Stimulated activated CD8-positive, alpha-beta memory T cell treated with anti-CD3 and anti-CD28 coated beads, Interleukin-7, amount 100 ng/mL, for 24 hours (primary cell): ENCODE measurements around the gene MKX.

Experiments used
- DNase-seq: peaks from one replicate; pipeline ENCODE4 v3.0.0-alpha.2; 2020; ENCODE audit warnings: low read depth

MKX gene

DNA sequence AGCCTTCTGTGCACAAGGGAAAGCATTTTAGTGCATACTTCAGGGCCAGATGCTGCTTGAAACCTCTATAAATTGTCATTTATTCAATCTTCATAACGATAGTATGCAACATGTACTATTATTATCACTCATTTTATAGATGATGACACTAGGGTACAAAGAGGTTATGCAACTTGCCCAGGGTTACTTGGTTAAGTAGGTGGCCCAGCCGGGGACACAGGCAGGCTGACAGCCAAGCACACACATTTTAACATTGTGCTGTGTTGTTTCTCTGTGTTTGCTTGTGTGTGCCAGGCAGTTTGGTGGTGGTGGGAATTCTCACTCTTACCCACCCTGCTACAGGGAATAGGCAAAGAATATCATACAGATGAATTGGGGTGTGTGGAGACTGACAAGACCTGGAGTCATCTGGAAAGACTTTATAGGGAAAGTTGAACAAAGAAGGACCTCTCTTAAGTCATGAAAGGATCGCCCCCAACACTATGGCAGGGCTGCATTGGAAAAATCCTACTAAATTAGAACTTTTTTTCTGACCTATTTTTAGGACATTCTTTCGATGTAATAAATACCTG is 98.9 kb downstream of the MKX start:
- no peak for DNase-seq

DNA sequence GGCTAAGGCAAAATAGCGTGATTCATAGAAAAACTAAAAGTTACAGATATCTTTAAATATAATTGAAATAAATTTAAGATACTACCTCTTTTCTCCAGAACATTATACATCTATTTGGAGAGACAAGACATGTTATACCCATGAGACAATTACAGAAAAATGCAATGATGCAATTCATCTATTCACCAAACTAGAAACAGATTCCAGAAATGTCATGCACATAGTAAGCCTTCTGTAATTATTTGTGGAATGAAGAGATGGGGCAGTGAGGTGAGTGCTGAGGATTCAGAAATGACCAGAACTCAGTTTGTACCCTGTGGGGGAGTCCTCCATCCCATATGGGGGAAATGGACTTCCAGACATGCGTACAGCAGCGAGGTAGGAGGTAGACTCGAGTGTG is 99.4 kb downstream of the MKX start:
- DNase-seq, result no peak

DNA sequence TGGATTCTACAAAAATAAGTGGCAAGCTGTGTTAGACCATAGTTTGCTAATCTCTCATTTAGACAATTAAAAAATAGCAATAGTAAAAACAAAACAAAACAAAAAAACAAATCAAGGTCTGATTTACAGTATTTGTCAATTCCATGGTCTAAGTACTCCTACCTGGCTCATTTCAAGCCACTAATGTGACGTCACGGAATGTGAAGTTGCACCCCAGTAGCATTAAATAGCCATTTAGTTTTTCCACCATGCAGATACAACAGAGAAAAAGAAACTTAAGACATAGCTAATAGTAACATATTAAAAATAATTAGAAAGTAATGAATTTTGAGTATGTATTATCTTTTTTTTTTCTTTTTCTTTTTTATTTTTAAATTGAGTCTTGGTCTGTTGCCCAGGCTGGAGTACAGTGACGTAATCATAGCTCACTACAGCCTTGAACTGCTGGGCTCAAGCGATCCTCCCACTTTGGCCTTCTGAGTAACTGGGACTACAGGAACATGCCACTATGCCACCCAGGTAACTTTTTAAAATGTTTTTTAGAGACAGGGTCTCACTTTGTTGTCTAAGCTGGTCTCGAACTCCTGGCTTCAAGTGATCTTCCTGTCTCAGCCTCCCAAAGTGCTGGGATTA is 101.2 kb downstream of the MKX start:
- DNase-seq, result no peak

DNA sequence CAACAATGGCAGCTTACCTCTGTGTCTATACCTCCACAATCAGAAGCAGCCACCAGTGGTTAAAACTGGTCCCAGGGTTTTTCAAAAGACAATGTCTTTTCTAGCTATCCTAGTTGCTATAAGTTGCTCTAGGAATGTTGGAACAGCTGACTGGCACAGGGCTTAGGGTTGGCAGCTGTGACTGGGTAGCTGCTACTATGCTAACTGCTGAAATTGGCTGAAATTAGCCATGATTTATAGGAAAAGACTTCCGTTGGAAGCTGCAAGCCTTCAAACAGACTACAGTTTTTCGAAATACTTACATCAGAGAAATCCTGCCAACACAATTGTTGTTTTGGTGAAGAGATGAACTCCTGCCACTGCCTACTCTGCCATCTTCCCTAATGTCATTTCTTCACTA is 102.3 kb downstream of the MKX start:
- no peak for DNase-seq

DNA sequence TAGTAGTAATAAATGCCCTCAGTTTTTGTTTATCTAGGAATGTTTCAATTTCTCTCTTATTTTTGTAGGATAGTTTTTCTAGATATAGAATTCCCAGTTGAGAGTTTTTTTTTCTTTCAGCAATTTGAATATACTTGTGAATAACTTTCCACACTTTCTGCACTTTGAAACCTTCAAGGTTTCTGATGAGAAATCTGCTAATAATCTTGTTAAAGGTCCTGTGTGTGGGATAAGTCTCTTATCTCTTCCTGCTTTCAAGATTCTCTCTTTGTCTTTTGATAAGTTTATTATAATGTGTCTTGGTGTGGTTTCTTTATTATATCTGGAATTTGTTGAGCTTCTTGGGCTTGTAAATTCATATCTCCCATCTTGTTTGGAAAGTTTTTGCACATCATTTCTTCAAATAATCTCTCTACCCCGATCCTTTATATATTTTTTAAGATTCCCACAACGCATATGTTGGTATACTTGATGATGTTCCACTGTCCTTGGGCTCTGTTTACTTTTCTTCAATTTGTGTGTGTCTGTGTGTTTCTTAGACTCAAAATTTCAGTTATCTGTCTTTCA is 103.5 kb downstream of the MKX start:
- DNase-seq, result no peak

DNA sequence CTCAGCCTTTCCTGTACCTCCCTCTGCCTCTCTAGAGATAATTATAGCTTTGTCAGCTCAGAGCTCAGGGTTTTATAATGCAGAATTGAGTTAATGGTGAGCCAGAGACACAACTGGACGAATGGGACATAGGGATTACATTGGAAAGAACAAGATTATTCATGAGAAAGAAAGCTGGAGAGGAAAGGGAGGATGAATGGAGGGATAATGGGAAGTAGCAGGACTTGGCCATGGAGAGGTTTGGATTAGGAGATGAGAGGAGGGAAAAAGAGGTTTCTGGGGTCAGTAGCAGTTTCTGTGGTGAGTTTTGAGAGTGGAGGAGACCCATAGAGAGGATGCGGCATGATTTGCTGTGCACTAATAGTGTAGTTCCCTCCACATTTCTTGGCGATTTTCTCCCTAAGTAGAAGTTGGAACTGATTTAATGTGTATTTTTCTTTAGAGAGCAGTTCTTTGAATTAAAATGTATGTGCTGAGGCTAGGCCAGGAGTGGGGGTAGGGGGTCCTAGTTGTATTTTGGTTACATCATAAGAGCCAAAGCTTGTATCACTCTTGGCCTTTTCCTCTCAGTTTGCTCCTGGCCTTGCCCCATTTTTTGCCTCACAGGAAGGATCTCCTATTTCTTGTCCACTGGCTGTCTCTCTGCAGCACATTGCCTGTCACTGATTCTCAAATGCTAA is 107.4 kb downstream of the MKX start:
- no peak for DNase-seq

DNA sequence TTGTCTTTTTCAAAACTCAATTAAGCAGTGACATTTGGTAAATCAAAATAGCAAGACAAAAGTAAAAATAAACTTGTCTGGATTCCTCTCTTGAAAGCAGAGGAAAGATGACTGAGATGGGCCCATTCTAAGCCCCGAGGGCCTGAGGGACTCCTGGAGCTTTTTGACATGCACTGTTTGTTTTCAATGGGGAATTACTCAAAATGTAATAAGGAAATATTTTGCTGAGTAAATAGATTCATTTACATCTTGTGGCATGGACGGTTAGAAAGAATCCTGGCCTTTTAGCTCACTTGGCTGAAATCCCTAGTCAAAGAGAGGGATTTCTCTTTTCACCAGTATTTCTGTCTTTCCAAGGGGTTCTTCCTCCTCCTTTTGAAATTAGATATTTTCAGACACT is 108.0 kb downstream of the MKX start:
- DNase-seq, result no peak

DNA sequence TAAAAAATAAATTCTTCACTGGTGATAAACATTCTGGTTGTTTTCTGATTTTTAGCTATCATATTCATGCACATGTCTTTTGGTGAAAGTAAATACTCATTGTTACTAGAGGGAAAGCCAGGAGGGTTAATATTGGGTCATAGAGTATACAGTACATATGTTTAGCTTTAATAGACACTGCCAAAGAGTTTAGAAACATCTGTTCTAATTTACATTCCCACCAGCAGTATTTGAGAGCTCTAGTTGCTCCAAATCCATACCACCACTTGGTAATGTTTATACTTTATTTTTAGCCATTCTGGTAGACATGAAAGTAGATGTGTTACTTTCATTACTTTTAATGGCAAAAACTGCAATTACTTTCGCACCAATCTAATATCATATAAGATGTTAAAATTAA is 108.8 kb downstream of the MKX start:
- DNase-seq, result no peak

DNA sequence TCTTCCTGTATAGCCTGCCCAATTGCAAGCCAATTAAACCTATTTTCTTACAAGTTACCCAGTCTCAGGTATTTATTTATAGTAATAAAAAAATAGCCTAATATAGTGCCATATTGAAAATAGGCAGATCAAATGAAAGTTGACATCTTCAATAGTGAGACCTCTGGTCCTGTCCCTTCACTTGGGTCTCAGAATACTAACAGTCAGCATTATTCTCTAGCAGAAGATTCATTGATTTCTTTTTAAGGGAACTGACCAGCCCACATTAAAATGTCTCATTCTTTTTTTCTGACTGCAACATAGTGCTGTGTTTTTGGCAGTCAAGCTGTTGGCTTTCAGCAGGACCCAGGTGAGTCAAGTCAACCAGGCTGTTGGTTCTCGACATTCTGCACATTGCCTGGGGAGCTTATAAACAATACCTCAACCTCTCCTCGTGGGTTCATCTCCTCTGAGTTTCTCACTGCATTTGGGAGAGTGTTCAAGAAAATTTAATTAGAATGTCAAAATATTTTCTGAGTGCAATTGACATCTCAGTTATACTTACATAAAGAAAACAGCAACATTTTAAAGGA is 109.8 kb downstream of the MKX start:
- no peak for DNase-seq

DNA sequence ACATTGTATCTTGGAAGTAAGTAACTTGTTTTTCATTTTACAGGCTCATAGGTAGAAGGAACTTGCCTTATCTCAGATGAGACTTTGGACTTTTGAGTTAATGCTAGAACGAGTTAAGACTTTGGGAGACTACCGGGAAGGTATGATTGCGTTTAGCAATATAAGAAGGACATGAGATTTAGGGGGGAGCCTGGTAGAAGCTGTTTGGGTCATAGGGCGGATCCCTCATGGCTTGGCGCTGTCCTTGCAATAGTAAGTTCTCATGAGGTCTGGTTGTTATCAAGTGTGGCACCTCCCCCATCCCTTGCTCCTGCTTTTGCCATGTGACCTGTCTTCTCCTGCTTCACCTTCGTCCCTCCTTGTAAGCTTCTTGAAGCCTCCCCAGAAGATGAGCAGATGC is 110.3 kb downstream of the MKX start:
- no peak for DNase-seq

DNA sequence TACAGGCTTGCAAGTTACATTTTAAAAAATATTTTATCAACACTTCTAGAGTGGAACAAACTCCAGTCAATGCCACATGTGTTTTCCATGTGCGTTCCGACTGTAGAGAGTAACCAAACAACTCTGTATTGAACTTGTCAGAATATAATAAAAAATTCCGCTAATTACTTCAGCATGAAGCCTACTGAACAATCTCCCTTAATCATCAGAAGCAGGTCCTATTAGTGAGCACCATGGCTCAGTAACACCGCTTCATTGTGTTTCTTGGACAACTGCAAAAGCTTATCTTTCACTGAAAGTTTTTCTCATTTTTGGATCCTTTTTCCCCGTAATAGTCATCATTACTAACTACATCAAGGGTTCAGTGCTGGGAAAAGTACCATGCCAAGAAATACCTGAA is 117.0 kb downstream of the MKX start:
- DNase-seq, result no peak

DNA sequence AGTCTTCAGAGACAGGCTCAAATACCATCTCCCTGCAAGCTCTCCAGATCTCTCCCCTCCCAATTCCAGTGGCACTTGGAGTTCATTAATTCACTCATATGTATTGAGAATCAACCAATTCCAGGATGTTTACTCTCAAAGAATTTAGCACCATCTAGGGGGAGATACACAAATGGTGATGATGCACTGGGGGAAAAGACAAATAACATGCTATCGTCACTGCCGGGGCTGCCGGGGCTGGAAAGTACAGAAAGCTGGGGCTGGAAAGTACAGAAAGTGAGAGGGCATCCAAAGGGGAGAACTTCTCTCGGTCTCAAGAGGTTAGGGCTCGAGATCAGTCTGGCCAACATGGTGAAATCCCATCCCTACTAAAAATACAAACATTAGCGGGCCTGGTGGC is 118.7 kb downstream of the MKX start:
- DNase-seq, result no peak

DNA sequence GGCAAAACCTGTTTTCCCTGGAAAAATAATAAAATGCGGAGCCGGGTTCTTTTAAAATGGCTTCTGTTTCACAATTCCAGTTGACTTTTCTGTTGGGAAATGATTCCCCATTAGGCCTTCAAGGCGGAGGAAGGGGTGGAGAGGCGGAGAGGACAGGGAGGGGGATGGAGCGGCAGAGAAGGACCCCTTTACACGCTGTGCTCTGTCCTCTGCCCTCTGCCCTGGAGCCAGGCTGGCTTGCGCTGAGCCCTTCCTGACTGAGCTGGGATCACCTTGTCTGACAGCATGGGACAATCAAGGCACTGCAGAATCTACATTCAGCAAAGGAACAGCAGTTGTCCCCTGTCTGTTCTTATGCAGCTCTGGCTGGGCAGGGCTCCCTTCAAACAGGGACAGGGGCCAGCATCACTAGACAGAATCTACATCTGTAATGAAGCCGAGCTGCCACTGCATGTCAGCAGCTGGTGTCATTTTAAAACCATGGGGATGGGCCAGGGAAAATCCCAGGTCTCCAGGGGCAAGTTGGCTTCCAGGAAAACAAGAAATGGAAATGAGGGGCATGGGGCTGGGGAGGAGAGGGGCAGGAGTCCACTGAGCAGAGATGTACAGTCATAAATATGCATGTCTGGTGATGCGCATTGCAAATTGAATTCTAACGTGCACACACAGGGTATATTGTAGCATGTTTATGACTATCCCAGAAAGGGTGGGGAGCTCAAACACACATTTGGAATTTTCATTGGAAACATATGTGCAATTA is 120.0 kb downstream of the MKX start:
- DNase-seq, result no peak

DNA sequence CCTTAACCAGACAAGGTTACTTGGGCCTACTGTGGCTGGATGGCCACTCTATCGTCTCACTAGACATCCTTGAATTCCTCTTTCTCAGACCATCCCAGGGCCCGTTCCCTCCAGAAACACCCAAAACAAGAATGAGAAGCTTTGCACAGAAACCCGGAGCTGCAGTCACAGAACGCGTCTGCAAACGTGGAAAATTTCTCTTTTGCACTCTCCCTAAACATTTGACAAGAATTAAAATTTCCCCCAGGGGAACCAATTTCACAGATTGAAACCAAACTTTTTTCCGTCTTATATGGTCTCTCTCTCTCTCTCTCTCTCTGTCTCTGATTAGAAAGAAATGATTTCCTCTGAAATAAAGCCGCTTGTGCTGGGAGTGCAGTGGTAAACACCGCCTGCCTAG is 120.7 kb downstream of the MKX start:
- no peak for DNase-seq
